GM19025 (cell line): ENCODE results near the gene SFTA2.
"Not testable (repeated sequence)": the region's sequence is repeated elsewhere in the genome, so short reads cannot be mapped to it uniquely, and the experiment has no call there.

Experiments
- ATAC-seq: cut with Tn5 transposase; IDR thresholded peaks from one replicate; pipeline ENCODE4 v1.9.1; 2021; ENCODE audit warnings: mild to moderate bottlenecking, low read depth, moderate library complexity; ENCODE audit not compliant: unreplicated experiment

SFTA2 gene

DNA sequence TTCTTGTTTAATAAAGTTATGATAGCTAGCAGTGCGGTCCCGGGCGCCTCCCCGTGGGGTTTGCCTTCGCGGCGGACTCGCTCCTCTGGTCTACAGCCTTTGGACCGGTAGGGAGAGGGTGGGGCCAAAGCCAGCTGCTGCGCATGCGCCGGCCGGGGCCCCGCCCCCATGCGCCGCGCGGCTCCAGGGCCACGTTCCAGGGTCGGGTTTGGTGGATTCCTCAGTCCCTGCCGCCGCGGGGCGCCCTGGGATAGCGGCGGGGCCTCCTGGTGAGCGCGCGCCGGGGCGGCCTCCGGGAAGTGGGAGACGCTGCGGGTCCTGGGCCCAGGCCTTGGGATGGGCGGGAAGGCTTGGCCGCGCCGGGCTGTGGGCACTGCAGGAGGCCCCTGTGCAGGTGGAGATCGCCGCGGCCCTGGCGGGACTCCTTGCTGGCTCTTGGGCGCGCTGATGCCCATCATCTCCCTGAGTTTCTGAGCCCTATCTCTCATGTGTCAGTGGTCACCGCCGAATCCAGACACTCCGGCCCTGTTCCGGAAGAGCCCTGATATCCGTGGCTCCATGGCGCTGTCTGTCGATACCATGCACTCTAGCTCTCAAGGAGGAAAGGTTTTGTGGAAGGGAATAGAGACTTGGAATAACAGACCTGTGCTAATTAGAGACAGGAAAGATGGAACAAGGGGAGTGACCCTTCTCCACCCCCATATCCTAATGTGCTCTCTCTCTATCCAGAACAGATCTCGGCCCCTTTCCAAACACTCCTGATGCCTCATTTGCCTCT is 17.7 kb downstream of the SFTA2 start, which contains the start of gene VARS2:
Gene VARS2, plus strand, starts transcription at position 163 of the 778 bp plus-strand sequence. Its CDS starts 599 bp downstream, at position 762.
- peak; percentile 92 for ATAC-seq

- no peak for ATAC-seq
These were observed 18.3 kb downstream of the SFTA2 start for GRCh38 chr6:30913721-30914075.

GRCh38 chr6:30912746-30913520 is 19.0 kb downstream of the SFTA2 start:
- no peak for ATAC-seq

DNA sequence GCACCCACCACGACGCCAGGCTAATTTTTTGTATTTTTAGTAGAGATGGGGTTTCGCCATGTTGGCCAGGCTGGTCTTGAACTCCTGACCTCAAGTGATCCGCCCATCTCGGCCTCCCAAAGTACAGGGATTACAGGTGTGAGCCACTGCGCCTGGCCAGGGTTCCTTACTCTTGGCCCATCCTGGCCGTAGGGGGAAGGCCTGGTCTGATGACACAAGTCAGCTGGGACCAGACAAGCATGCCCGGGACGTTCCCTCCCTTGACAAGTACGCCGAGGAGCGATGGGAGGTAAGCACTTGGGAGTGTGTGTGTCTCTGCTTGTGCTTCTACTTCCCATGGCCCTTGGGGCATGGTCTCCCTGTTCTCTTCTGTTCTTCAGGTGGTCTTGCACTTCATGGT is 21.5 kb downstream of the SFTA2 start:
- ATAC-seq: not testable (repeated sequence)

GRCh38 chr6:30908700-30909099 is 23.3 kb downstream of the SFTA2 start:
- ATAC-seq: no peak

DNA sequence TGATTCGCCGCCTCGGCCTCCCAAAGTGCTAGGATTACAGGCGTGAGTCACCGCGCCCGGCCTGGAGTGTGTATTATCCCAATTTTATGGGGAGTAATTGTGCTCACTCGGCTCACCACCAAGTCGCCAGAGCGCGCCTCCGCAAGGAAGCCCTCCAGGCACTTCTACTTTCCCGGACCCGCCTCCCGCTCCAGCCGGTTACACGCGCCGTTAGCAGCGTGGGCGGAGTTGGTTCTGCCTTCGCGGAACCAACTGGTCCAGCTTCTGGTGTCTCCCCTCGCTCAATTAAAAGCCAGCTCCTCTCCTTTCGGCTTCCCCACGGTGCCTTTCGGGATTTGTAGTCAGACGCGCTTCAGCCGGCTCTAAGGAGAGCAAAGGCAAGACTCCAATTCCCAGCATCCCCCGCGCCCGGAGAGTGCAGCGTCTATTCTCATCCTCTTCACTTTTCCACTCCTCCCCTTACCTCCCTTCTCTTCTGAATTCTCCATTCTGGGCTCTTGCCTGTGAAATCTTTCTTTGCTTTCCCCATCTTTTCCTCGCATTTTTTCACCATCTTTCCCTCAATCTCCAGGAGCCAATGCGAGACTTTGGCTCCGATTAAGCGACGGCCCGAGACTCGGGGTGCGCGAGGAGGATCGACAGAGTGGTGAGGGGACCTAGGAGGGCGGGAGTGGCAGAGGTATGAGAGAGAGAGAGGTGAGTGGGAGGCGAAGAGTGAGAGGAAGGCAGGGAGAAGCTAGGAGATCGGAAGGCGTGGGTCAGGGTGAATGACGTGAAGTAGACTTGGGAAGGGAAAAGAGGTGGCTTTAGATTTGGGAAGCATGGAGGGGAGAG is 24.0 kb downstream of the SFTA2 start, which contains the start of gene GTF2H4:
Gene GTF2H4, plus strand, starts transcription at position 450 of the 834 bp plus-strand sequence.
- peak; percentile 94 for ATAC-seq

GRCh38 chr6:30907290-30907757 is 24.6 kb downstream of the SFTA2 start:
- not testable (repeated sequence) for ATAC-seq

GRCh38 chr6:30903236-30903635 is 28.7 kb downstream of the SFTA2 start:
- no peak for ATAC-seq

- ATAC-seq: no peak
These were observed 29.3 kb downstream of the SFTA2 start for GRCh38 chr6:30902709-30903108.

- not testable (repeated sequence) for ATAC-seq
These were observed 29.8 kb downstream of the SFTA2 start for GRCh38 chr6:30902196-30902595.

- no peak for ATAC-seq
These were observed 30.5 kb downstream of the SFTA2 start for GRCh38 chr6:30901436-30901835.

DNA sequence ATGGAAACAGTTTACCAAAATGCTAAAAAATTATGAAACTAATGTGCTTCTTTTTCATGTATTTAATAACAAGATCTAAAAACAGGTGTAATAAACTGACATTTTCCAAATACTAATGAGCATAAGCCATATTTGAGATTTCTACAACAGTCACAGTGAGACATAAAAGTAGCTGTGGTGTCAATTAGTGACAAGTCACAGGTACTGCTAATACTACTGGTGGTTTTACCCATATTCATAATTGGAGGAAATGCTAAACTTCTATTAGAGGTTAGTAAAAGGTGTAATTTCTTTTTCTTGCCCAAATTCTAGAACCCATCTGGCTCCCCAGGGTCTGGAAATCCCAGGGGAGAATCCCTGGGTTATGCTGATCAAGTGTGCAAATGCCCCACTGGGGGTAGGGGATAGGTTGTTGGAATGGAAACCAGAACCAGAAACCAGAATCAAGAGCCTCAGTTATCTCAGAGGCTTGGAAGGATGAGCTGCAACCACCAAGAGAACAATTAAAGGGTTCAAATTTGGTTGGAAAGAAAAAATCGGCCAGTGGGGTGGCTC is 31.0 kb downstream of the SFTA2 start:
- ATAC-seq: no peak

GRCh38 chr6:30898750-30899360 is 33.1 kb downstream of the SFTA2 start:
- ATAC-seq: no peak

DNA sequence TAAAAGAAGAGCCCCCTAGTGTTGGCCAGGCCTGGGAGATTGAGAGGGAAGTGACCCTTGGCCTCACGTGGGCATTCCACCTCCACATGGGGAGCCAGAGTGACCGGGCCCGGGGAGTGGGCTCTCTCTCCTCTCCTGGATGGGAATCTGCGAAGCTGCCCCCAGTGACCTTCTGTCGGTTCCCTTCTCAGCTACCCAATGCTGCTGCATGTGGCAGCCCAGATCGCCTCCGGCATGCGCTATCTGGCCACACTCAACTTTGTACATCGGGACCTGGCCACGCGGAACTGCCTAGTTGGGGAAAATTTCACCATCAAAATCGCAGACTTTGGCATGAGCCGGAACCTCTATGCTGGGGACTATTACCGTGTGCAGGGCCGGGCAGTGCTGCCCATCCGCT is 34.1 kb downstream of the SFTA2 start:
- ATAC-seq: no peak

- no peak for ATAC-seq
These were observed 35.4 kb downstream of the SFTA2 start for GRCh38 chr6:30896541-30896940.

- ATAC-seq: no peak
These were observed 36.6 kb downstream of the SFTA2 start for GRCh38 chr6:30895343-30895742.

- no peak for ATAC-seq
These were observed 37.0 kb downstream of the SFTA2 start for GRCh38 chr6:30894935-30895334.

GRCh38 chr6:30894381-30894780 is 37.6 kb downstream of the SFTA2 start:
- no peak for ATAC-seq

DNA sequence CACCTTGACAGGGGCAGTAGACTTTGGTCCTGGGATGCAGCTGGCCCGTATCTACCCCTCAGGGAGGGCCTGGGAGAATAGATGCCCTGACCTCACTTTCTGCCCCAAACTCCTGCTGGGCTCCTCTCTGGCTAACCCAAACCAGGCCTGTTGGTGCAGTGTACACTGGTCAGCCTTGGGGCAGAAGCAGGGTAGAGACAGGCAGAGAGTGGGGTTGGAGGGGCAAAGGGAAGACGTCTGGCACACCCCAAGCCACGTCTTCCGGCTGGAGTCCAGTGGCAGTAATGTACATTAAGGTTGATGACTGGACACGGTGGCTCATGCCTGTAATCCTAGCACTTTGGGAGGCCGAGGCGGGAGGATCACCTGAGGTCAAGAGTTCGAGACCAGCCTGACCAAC is 38.3 kb downstream of the SFTA2 start:
- ATAC-seq: no peak

DNA sequence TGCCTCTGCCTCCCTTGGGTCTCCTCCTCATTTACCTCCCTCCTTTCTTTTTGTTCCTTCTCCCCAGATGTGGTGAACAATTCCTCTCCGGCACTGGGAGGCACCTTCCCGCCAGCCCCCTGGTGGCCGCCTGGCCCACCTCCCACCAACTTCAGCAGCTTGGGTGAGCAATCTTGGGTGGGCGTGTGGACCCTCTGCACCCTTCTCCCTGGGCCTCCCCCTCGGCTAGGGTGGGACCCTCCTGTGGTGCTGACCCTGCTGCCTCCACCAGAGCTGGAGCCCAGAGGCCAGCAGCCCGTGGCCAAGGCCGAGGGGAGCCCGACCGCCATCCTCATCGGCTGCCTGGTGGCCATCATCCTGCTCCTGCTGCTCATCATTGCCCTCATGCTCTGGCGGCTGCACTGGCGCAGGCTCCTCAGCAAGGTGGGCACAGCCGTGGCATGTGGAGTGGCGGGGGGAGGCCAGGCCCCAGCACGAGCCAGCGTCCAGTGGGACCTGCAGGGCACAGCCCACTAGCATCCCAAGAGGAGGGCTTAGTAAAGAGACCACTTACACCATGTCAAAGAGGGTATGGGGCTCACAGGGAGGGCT is 38.9 kb downstream of the SFTA2 start:
- no peak for ATAC-seq
